ENCODE data around the gene PPP1R1C.

Gene PPP1R1C

GRCh38 chr2:181972431-181973170, 13.1 kb upstream of the PPP1R1C start:
- no peak for DNase-seq

GRCh38 chr2:181973171-181973783, 12.4 kb upstream of the PPP1R1C start:
- no peak for DNase-seq

- DNase-seq, result no peak
Measured at GRCh38 chr2:181977661-181978350, 7.8 kb upstream of the PPP1R1C start.

- DNase-seq, result no peak
Measured at GRCh38 chr2:181978351-181979150, 7.1 kb upstream of the PPP1R1C start.

- DNase-seq, result no peak
Measured at GRCh38 chr2:181984060-181984459, 1.6 kb upstream of the PPP1R1C start.

- no peak for DNase-seq
Measured at GRCh38 chr2:181984814-181985631, 630 bp upstream of the PPP1R1C start.

- no peak for DNase-seq
Measured at GRCh38 chr2:181988154-181988924, 2.7 kb downstream of the PPP1R1C start.

- DNase-seq, result no peak
Measured at GRCh38 chr2:181989099-181989498, 3.4 kb downstream of the PPP1R1C start.

- DNase-seq, result no peak
Measured at GRCh38 chr2:181991171-181991885, 5.7 kb downstream of the PPP1R1C start.

GRCh38 chr2:181992776-181993175, 7.1 kb downstream of the PPP1R1C start:
- DNase-seq, result no peak

GRCh38 chr2:181995289-181995688, 9.6 kb downstream of the PPP1R1C start:
- DNase-seq, result no peak

GRCh38 chr2:181998041-181998835, 12.6 kb downstream of the PPP1R1C start:
- DNase-seq, result no peak

GRCh38 chr2:181998891-181999654, 13.4 kb downstream of the PPP1R1C start:
- DNase-seq, result no peak

GRCh38 chr2:181999911-182000310, 14.3 kb downstream of the PPP1R1C start:
- no peak for DNase-seq

- no peak for DNase-seq
Measured at GRCh38 chr2:182004945-182005520, 19.4 kb downstream of the PPP1R1C start.

- DNase-seq, result no peak
Measured at GRCh38 chr2:182006595-182007341, 21.1 kb downstream of the PPP1R1C start.

- no peak for DNase-seq
Measured at GRCh38 chr2:182014284-182014683, 28.6 kb downstream of the PPP1R1C start.

Measured in activated CD4-positive, CD25-positive, alpha-beta regulatory T cell treated with anti-CD3 and anti-CD28 coated beads, Interleukin-2, amount 50 U/mL, for 72 hours (primary cell).